HepG2 (cell line): Measurements from ENCODE around the gene DDN. TPM values are rescaled to one million over a fixed set of nuclear protein-coding genes. Genes with fewer than 3 reads are reported as not detected.

Source experiments
- ARNTL ChIP-seq: sonication (generic); formaldehyde crosslinking; IDR thresholded peaks from 2 replicates; pipeline ENCODE4 v1.4.0; 2020; ENCODE audit warnings: mild to moderate bottlenecking, missing genetic modification reagents
- FOSL2 ChIP-seq: sonication (generic); formaldehyde crosslinking; IDR thresholded peaks from 2 replicates; pipeline ENCODE4 v1.4.0; 2020; ENCODE audit warnings: missing genetic modification reagents
- KLF15 ChIP-seq: sonication (generic); formaldehyde crosslinking; IDR thresholded peaks from 2 replicates; pipeline ENCODE4 v1.8.1; 2023; ENCODE audit warnings: borderline replicate concordance, mild to moderate bottlenecking, inconsistent platforms, missing genetic modification reagents, mixed read lengths
- PHF20 ChIP-seq: sonication (generic); formaldehyde crosslinking; IDR thresholded peaks from 2 replicates; pipeline ENCODE4 v1.5.0; 2020; ENCODE audit warnings: mild to moderate bottlenecking, missing genetic modification reagents
- RFX1 ChIP-seq: fragments of 450-650 bp; IDR thresholded peaks from 2 replicates; pipeline ENCODE4 v1.6.1; 2017
- ZSCAN29 ChIP-seq: sonication (generic); formaldehyde crosslinking; conservative IDR thresholded peaks from 2 replicates; pipeline ENCODE4 v1.4.0; 2020; ENCODE audit warnings: mild to moderate bottlenecking, missing genetic modification reagents
- polyA plus RNA-seq, 8 experiments: library from polyadenylated mRNA; depleted of rRNA in 3 of 8; stranded (reverse) in 7 of 8; unstranded in 1 of 8; fragments of >200 nt; fragmentation: Illumina TruSeq in 4 of 8; extraction: Trizol in 4 of 8; gene quantifications; 2 replicates each; pipeline versions ENCODE4 v1.2.1 to v1.2.3, GENCODE V29; 2011 to 2016; ENCODE audit warnings: low read depth in 4 of 8, missing spikeins in 1 of 8, mixed read lengths in 1 of 8; ENCODE audit not compliant: insufficient read depth in 1 of 8
- total RNA-seq, 5 experiments: library from RNA; depleted of rRNA; stranded (reverse); fragments of >200 nt; fragmentation: Illumina TruSeq; extraction: Trizol; gene quantifications; 2 replicates each; pipeline ENCODE4 v1.2.3, GENCODE V29; 2016; ENCODE audit warnings: low read depth in 1 of 5
- TF ChIP-seq, protein P1 (sequence below): sonication (generic); formaldehyde crosslinking; IDR thresholded peaks from 2 replicates; pipeline ENCODE4 v1.4.0; 2020; ENCODE audit warnings: missing genetic modification reagents
- TF ChIP-seq, protein P2 (sequence below): sonication (generic); formaldehyde crosslinking; IDR thresholded peaks from 2 replicates; pipeline ENCODE4 v1.4.0; 2020; ENCODE audit warnings: missing genetic modification reagents
- TF ChIP-seq, protein P3 (sequence below): sonication (generic); formaldehyde crosslinking; IDR thresholded peaks from 2 replicates; pipeline ENCODE4 v1.4.0; 2020; ENCODE audit warnings: mild to moderate bottlenecking, missing genetic modification reagents, borderline replicate concordance
- TF ChIP-seq, protein P4 (sequence below): sonication (generic); formaldehyde crosslinking; IDR thresholded peaks from 2 replicates; pipeline ENCODE4 v1.9.0; 2021; ENCODE audit warnings: missing genetic modification reagents, mild to moderate bottlenecking, borderline replicate concordance
- TF ChIP-seq, protein P5 (sequence below): sonication (generic); formaldehyde crosslinking; IDR thresholded peaks from 2 replicates; pipeline ENCODE4 v1.8.1; 2023; ENCODE audit warnings: mild to moderate bottlenecking, missing genetic modification reagents, borderline replicate concordance
- TF ChIP-seq, protein P6 (sequence below): sonication (generic); formaldehyde crosslinking; IDR thresholded peaks from 2 replicates; pipeline ENCODE4 v1.5.0; 2020; ENCODE audit warnings: missing genetic modification reagents
- TF ChIP-seq, protein P7 (sequence below): sonication (generic); formaldehyde crosslinking; IDR thresholded peaks from 2 replicates; pipeline ENCODE4 v1.5.0; 2020; ENCODE audit warnings: mild to moderate bottlenecking, missing genetic modification reagents, moderate library complexity
- TF ChIP-seq, protein P8 (sequence below): sonication (generic); formaldehyde crosslinking; IDR thresholded peaks from 2 replicates; pipeline ENCODE4 v1.5.1; 2020; ENCODE audit warnings: missing genetic modification reagents, mild to moderate bottlenecking, borderline replicate concordance

The DDN gene
- total and polyA plus RNA-seq, 2 of the 13 experiments (the other 11 are each of a cell fraction or from before 2014, with no cell fraction given): 0.24 to 0.53 TPM

DNA sequence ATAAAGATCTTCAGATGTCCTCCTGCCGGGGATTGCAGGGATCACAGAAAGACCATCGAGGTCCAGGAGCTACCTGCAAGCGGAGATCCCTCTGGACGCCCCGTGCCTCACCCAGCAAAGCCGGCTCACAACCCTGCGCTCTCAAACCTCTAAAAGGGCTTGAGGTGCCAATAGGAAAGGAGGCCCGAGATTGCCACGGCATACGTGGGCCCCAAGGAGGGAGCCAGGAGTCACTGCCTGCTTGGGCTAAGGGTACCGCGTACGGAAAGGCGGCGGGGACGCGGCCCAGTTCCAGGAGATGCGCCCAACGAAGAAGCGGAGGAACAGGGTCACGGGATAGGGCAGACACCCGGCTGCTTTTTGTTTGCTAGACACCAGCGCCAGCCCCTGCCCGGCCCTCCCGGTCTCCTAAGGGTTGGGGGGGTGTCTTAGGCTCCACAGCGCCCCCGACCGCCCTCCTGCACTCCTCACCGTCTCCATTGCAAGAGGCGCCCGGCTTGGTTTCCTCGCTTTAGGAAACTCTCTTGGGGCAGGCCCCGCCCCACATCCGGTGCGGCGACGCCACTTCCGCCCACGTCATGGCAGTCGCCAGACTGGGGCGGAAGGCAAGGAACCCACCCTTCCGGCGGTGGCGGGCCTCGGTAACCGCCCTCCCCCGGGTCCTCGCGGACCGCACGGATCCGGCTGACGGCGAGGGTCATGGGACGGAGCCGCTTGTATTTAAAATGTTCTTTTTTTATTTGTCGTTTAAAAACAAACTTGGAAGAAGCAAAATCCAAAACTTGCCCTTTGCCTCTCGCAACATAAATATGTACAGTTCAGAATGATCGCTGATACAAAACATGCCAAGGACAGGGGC is 19.3 kb upstream of the DDN start, which contains the start of gene PRKAG1 (continued):
- TF ChIP-seq, protein P1, sequence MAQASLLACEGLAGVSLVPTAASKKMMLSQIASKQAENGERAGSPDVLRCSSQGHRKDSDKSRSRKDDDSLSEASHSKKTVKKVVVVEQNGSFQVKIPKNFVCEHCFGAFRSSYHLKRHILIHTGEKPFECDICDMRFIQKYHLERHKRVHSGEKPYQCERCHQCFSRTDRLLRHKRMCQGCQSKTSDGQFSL (CRISPR knock-in tag): peak; percentile 99
- no peak; the same call in 1 of the 2 replicates for TF ChIP-seq ARNTL
- peak; percentile 65; the same call in 1 of the 2 replicates for TF ChIP-seq KLF15 (CRISPR knock-in tag)
- TF ChIP-seq, protein P2, sequence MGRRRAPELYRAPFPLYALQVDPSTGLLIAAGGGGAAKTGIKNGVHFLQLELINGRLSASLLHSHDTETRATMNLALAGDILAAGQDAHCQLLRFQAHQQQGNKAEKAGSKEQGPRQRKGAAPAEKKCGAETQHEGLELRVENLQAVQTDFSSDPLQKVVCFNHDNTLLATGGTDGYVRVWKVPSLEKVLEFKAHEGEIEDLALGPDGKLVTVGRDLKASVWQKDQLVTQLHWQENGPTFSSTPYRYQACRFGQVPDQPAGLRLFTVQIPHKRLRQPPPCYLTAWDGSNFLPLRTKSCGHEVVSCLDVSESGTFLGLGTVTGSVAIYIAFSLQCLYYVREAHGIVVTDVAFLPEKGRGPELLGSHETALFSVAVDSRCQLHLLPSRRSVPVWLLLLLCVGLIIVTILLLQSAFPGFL (CRISPR knock-in tag): no peak
- TF ChIP-seq PHF20 (CRISPR knock-in tag): peak; percentile 88
- TF ChIP-seq, protein P3, sequence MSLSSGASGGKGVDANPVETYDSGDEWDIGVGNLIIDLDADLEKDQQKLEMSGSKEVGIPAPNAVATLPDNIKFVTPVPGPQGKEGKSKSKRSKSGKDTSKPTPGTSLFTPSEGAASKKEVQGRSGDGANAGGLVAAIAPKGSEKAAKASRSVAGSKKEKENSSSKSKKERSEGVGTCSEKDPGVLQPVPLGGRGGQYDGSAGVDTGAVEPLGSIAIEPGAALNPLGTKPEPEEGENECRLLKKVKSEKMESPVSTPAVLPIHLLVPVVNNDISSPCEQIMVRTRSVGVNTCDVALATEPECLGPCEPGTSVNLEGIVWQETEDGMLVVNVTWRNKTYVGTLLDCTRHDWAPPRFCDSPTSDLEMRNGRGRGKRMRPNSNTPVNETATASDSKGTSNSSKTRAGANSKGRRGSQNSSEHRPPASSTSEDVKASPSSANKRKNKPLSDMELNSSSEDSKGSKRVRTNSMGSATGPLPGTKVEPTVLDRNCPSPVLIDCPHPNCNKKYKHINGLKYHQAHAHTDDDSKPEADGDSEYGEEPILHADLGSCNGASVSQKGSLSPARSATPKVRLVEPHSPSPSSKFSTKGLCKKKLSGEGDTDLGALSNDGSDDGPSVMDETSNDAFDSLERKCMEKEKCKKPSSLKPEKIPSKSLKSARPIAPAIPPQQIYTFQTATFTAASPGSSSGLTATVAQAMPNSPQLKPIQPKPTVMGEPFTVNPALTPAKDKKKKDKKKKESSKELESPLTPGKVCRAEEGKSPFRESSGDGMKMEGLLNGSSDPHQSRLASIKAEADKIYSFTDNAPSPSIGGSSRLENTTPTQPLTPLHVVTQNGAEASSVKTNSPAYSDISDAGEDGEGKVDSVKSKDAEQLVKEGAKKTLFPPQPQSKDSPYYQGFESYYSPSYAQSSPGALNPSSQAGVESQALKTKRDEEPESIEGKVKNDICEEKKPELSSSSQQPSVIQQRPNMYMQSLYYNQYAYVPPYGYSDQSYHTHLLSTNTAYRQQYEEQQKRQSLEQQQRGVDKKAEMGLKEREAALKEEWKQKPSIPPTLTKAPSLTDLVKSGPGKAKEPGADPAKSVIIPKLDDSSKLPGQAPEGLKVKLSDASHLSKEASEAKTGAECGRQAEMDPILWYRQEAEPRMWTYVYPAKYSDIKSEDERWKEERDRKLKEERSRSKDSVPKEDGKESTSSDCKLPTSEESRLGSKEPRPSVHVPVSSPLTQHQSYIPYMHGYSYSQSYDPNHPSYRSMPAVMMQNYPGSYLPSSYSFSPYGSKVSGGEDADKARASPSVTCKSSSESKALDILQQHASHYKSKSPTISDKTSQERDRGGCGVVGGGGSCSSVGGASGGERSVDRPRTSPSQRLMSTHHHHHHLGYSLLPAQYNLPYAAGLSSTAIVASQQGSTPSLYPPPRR (CRISPR knock-in tag): no peak
- TF ChIP-seq, protein P4, sequence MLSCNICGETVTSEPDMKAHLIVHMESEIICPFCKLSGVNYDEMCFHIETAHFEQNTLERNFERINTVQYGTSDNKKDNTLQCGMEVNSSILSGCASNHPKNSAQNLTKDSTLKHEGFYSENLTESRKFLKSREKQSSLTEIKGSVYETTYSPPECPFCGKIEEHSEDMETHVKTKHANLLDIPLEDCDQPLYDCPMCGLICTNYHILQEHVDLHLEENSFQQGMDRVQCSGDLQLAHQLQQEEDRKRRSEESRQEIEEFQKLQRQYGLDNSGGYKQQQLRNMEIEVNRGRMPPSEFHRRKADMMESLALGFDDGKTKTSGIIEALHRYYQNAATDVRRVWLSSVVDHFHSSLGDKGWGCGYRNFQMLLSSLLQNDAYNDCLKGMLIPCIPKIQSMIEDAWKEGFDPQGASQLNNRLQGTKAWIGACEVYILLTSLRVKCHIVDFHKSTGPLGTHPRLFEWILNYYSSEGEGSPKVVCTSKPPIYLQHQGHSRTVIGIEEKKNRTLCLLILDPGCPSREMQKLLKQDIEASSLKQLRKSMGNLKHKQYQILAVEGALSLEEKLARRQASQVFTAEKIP (CRISPR knock-in tag): no peak
- TF ChIP-seq, protein P5, sequence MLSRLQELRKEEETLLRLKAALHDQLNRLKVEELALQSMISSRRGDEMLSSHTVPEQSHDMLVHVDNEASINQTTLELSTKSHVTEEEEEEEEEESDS (CRISPR knock-in tag): peak; percentile 23; the same call in 1 of the 2 replicates
- TF ChIP-seq FOSL2 (CRISPR knock-in tag): peak; percentile 34
- no peak for TF ChIP-seq ZSCAN29 (CRISPR knock-in tag)
- TF ChIP-seq, protein P6, sequence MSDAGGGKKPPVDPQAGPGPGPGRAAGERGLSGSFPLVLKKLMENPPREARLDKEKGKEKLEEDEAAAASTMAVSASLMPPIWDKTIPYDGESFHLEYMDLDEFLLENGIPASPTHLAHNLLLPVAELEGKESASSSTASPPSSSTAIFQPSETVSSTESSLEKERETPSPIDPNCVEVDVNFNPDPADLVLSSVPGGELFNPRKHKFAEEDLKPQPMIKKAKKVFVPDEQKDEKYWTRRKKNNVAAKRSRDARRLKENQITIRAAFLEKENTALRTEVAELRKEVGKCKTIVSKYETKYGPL (CRISPR knock-in tag): no peak
- TF ChIP-seq RFX1: no peak
- TF ChIP-seq, protein P7, sequence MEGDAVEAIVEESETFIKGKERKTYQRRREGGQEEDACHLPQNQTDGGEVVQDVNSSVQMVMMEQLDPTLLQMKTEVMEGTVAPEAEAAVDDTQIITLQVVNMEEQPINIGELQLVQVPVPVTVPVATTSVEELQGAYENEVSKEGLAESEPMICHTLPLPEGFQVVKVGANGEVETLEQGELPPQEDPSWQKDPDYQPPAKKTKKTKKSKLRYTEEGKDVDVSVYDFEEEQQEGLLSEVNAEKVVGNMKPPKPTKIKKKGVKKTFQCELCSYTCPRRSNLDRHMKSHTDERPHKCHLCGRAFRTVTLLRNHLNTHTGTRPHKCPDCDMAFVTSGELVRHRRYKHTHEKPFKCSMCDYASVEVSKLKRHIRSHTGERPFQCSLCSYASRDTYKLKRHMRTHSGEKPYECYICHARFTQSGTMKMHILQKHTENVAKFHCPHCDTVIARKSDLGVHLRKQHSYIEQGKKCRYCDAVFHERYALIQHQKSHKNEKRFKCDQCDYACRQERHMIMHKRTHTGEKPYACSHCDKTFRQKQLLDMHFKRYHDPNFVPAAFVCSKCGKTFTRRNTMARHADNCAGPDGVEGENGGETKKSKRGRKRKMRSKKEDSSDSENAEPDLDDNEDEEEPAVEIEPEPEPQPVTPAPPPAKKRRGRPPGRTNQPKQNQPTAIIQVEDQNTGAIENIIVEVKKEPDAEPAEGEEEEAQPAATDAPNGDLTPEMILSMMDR: peak; percentile 83
- TF ChIP-seq, protein P8, sequence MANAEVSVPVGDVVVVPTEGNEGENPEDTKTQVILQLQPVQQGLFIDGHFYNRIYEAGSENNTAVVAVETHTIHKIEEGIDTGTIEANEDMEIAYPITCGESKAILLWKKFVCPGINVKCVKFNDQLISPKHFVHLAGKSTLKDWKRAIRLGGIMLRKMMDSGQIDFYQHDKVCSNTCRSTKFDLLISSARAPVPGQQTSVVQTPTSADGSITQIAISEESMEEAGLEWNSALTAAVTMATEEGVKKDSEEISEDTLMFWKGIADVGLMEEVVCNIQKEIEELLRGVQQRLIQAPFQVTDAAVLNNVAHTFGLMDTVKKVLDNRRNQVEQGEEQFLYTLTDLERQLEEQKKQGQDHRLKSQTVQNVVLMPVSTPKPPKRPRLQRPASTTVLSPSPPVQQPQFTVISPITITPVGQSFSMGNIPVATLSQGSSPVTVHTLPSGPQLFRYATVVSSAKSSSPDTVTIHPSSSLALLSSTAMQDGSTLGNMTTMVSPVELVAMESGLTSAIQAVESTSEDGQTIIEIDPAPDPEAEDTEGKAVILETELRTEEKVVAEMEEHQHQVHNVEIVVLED (CRISPR knock-in tag): peak; percentile 50; the same call in 1 of the 2 replicates
